ENCODE measurements around the gene PDLIM4.

Gene PDLIM4

GRCh38 chr5:132281856-132282614, 24.5 kb downstream of the PDLIM4 start:
- DNase-seq (ENCODE audit: low read depth), result no peak

GRCh38 chr5:132283423-132284043, 26.0 kb downstream of the PDLIM4 start:
- no peak for DNase-seq (ENCODE audit: low read depth)

- no peak for DNase-seq (ENCODE audit: low read depth)
Observed at GRCh38 chr5:132289097-132289496, 31.6 kb downstream of the PDLIM4 start.

DNA sequence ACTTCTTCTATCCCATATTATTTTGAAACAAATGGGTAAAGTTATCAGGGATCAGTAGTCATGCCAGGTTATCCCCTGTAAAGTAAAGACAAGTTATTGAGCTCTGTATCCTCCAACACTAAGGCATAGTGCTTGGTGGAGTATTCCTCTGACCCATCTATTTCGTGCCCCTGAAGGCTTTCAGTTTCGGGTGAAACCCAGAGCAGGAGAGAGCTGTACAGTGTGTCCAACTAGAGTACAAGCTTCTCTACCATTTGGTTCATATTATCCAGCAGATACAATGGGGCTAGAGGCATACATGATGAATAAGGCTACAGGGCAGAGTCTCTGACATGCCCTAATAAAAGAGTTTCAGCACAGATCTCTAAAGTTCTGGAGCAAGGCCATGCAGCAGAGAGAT, 33.5 kb downstream of the PDLIM4 start:
- no peak for DNase-seq (ENCODE audit: low read depth)

DNA sequence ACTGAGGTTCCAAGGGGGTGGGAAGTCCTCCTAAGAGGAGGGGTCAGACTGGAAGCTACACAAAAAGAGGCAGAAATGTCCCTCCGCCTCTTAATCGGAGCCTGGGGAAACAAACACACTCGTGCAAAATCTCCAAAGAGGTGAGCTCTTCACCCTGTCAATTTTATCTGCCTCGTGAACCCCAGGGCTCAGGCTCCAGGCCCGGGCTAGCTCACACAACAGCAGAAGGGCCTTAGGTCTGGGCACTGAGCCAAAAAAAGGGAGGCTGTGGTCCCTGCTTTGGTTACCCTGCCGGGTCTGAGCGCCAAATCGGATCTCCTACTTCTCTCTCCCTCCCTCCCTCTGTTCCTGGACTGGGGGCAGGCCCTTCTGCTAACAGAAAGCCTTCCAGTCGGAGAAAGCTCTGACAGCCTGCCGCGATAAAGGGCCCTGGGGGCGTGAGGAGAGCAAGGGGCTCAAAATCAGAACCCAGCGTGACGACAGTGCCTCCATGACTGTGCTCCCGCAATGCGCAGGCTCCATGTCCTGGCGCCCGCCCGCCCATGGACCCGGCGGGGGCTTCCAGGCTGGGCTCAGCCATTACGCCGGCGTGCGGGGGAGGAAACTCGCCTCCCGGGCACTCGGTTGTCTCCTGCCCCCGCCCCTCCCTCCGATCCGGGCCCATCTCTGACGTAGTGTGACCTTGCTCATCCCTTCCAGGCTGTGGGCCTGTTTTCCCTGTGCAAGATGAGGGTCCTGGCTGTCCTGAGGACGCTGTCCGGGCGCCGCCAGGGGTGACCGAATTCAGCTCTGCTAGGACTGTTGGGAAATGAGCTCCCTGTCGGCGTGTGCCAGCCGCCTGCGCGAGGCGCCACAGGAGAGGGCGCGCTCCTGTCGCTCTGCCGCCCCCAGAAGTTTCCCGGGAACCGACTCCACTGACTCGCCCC, 35.8 kb downstream of the PDLIM4 start:
- DNase-seq (ENCODE audit: low read depth), result peak; percentile 29

DNA sequence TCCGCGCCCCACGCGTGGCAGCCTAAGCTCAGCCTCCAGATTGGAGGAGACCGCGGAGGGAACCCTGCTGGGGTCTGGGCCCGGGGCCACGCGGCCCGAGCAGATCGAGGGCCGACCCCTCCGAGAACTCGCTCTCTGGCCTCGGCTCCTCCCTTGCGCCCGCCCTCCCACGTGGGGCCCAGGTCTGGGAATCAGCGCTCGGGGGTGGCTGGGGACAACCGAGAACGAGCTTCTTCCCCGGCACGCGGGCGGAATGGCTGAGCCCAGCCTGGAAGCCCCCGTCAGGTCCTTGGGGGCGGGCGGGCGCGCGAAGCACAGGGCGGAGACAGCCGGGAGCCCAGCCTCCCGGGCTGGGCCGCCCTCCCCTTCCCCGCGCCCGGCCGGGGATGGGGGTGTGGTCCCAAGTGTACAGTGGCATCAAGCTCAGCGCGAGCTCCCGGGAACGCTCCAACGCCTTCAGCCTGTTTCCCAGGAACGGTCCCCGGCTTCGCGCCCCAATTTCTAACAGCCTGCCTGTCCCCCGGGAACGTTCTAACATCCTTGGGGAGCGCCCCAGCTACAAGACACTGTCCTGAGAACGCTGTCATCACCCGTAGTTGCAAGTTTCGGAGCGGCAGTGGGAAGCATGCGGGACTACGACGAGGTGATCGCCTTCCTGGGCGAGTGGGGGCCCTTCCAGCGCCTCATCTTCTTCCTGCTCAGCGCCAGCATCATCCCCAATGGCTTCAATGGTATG, 36.7 kb downstream of the PDLIM4 start, which contains the start of gene SLC22A4:
Gene SLC22A4 (plus strand): TSS at position 403 of the 736 bp plus-strand sequence. CDS start 223 bp downstream, at position 626.
- peak; percentile 30 for DNase-seq (ENCODE audit: low read depth)

DNA sequence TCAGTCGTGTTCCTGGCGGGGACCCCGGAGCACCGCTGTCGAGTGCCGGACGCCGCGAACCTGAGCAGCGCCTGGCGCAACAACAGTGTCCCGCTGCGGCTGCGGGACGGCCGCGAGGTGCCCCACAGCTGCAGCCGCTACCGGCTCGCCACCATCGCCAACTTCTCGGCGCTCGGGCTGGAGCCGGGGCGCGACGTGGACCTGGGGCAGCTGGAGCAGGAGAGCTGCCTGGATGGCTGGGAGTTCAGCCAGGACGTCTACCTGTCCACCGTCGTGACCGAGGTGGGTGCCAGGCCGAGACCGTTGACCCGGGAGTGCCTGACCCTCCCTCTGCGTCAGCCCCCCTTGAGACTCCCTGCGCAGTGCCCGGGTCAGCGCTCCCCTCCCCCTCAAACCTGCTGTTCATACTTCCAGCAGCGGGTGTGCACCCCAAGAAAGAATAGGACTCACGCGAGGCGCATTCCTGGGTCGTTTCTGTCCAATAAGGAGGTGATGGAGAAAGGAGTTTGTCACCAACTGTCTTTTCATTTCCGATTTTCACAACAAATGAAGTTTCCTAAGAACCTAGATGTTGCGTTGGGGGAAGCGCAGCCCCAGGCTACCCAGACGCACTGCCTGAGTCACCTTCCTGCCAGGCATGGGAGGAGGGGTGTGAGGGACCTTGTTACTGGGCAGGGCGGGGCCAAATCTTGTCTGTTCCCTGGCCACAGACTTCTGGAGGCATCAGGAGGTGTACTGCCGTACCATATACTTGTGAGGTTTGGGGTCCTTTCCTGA, 37.4 kb downstream of the PDLIM4 start:
- DNase-seq (ENCODE audit: low read depth), result peak; percentile 34

DNA sequence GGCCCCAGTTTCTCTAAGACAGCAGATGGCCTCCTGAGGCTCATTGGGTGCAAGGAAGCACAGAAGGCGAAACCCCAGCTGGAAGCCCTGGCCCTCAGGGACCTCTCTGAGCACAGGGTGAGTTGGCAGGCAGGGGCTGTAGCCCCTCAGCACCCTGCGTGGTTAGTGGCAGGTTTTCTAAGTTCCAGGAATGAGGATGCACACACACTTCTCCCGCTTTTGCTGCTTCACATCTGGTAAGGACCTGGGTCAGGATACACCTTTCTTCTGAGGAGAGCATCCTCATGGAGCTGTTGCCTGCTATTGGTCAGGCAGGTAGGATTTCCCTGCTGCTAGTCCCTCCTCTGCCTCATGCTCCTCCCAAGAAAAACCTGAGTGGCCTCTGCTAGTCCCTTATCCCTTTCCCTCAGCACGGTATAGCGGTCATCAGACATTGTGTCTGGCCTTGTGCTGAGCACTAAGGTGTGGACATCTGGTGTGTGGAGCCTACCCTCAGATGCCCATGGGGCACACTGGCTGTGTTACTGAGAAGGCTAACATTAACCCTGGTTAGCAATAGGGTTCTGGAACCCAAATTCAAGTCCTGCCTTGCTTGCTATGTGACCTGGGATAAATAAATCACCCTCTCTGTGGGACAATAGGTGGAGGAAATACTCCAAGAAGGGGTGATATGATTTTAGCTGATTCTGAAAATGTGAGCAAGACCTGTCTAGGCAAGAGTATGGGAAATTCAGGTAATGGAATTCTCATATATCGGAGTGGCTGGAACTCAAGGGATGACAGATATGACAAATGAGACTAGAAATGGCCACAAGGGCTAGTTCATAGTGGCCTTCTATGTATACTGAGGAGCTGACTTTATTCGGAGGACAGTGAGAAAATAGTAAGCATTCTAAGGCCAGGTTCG, 38.3 kb downstream of the PDLIM4 start:
- DNase-seq (ENCODE audit: low read depth), result no peak

GRCh38 chr5:132296412-132297016, 39.0 kb downstream of the PDLIM4 start:
- DNase-seq (ENCODE audit: low read depth), result no peak

DNA sequence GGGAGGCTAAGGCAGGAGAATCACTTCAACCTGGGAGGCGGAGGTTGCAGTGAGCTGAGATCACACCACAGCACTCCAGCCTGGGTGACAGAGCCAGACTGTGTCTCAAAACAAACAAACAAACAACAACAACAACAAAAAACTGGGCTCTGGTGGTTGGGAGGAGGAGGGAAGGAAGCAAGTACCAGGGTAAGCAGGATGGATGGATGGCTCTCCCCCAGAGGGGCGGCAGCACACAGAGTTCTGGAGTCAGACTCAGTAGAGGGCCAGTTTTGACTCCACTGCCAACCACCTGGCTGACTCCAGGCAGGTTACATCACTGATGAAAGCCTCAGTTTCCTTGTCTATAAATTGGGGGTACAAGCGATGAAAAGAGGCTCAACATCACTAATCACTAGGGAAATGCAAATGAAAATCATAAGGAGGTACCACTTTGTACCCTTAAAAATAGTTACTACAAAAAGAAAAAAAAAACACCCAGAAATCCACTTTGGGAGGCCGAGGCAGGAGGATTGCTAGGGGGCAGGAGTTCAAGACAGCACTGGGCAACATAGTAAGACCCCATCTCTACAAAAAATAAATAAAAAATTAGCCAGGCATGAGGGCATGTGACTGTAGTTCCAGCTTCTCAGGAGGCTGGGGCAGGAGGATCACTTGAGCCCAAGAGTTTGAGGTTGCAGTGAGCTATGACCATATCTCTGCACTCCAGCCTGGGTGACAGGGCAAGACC, 39.9 kb downstream of the PDLIM4 start:
- DNase-seq (ENCODE audit: low read depth), result no peak

DNA sequence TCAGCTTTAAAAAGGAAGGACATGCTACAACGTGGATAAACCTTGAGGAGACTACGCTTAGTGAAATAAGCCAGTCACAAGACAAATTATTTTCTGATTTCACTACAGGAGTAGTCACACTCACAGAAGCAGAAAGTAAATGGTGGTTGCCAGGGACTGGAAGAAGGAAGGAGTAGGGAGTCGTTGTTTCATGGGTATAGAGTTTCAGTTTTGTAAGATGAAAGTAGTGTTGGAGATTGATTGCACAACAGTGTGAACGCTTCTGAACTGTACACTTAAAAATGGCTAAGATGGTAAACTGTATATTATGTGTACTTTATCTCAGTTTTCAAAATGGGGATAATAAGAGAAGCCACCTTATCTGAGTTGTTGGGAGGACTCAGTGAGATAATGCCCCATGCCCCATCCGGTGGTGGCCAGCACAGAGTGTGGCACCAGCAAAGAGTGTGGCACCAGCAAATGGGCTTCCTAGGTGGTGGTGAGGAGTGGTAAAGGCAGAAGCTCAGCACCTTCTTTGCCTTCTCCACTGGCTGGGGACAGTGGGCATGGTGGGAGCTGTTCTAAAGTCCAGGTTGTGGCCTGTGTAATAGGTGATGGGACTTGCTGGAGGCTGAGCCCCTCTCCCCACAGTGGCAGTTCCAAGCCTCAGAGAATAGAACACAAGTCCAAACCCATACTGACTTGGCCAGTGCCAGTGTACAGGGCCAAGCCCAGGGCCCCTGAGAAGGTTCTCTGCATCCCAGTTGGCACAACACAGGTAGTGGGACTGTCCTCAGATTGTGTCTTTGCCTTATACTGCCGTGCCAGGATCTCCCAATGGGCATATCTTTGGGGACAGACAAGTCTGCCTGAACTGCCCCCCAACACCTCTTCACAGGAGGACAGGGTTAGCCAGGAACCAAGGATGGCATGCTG, 41.1 kb downstream of the PDLIM4 start:
- no peak for DNase-seq (ENCODE audit: low read depth)

GRCh38 chr5:132299917-132300316, 42.4 kb downstream of the PDLIM4 start:
- DNase-seq (ENCODE audit: low read depth), result no peak

DNA sequence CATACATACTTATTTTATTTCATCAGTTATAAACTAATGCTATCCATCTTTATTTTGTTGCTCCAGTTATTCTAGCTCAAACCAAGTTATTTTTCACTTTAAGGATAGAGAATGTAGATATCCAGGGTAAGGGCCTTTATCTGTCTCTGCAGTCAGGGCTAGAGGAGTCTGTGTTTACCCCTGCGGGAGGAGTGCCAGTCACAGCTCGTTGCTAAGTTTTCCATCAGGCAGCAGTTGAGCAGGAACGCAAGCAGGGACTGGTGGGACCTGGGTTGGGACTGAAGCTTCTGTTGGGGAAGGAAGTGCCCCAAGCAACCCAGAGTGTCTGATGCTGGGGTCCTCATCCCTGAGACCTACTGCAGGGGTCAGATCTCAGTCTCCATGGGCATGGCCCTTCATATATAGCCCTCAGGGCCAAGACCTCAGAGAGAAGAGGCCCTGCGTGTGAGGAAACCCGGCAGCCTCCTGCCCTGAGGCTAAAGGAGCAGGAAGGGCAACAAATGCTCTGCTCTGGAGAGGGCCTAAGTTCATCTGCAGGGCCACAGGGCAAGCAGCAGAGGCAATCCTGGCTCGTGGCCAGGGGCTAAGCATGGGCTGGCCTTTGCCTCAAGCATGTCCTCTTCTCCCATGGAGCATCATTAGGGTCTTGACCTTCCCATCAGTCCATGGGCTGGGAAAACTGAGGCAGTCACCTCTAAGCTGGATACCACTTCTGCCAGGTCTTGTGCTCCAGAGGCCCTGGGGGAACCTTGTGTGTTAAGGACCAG, 43.3 kb downstream of the PDLIM4 start:
- no peak for DNase-seq (ENCODE audit: low read depth)

- no peak for DNase-seq (ENCODE audit: low read depth)
Observed at GRCh38 chr5:132301344-132302271, 44.1 kb downstream of the PDLIM4 start.

GRCh38 chr5:132302413-132302812, 44.9 kb downstream of the PDLIM4 start:
- no peak for DNase-seq (ENCODE audit: low read depth)

DNA sequence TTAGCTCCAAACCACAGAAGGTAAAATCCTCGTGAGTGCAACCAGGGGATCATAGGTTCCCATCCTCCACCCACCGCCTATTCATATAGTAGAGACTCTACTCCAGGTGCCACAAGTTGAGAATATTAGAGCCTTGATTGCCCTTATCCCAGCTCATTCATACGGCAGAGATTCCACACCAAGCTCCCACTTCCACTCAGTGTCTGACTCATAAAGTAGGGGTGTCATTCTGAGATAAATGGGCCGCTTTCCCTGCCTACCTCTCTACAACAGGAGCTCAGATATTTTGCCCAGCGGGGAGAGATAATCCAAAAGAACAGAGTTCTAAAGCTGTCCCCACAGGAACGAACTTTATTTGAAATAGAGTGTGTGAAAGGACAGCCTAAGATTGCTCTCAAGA, 46.1 kb downstream of the PDLIM4 start:
- no peak for DNase-seq (ENCODE audit: low read depth)

Measured in T follicular helper cell (primary cell).